RWPE2 (cell line): Measurements from ENCODE around the gene NTRK2.

ENCODE experiments used
- ATAC-seq: fragments of 200-7000 bp; cut with Tn5 transposase; 3 replicates; pipeline ENCODE4 v1.9.1; 2021; ENCODE audit warnings: low read depth
- DNase-seq: peaks from one replicate; pipeline ENCODE4 v3.0.0-alpha.2; 2020; ENCODE audit warnings: low spot score
- H3K27ac ChIP-seq: fragments of 450-650 bp; 2 replicates; pipeline ENCODE4 v1.5.1; 2017; ENCODE audit warnings: mild to moderate bottlenecking; ENCODE audit not compliant: poor library complexity, severe bottlenecking
- H3K27me3 ChIP-seq: fragments of 250-450 bp; sonication (Bioruptor Pico); 2 replicates; pipeline ENCODE4 v1.5.1; 2021; ENCODE audit warnings: mild to moderate bottlenecking, moderate library complexity; ENCODE audit not compliant: insufficient read depth, poor library complexity, severe bottlenecking
- H3K36me3 ChIP-seq: fragments of 250-450 bp; sonication (Bioruptor Pico); 2 replicates; pipeline ENCODE4 v1.5.1; 2020; ENCODE audit warnings: low read depth, mild to moderate bottlenecking, moderate library complexity
- H3K4me1 ChIP-seq: fragments of 250-450 bp; sonication (Bioruptor Pico); 2 replicates; pipeline ENCODE4 v1.5.1; 2021; ENCODE audit warnings: mild to moderate bottlenecking, moderate library complexity; ENCODE audit not compliant: insufficient read depth, poor library complexity, severe bottlenecking
- H3K4me3 ChIP-seq: fragments of 250-450 bp; sonication (Bioruptor Pico); 2 replicates; pipeline ENCODE4 v1.5.1; 2021; ENCODE audit warnings: mild to moderate bottlenecking, moderate library complexity; ENCODE audit not compliant: severe bottlenecking
- H3K9me3 ChIP-seq: fragments of 250-450 bp; sonication (Bioruptor Pico); 2 replicates; pipeline ENCODE4 v1.5.1; 2021; ENCODE audit warnings: mild to moderate bottlenecking, moderate library complexity; ENCODE audit not compliant: severe bottlenecking
- TF ChIP-seq, protein P1 (sequence below): fragments of 450-650 bp; IDR thresholded peaks from one replicate; pipeline ENCODE4 v1.5.1; 2017; ENCODE audit warnings: mild to moderate bottlenecking, moderate library complexity; ENCODE audit not compliant: poor library complexity, severe bottlenecking

Gene NTRK2

DNA sequence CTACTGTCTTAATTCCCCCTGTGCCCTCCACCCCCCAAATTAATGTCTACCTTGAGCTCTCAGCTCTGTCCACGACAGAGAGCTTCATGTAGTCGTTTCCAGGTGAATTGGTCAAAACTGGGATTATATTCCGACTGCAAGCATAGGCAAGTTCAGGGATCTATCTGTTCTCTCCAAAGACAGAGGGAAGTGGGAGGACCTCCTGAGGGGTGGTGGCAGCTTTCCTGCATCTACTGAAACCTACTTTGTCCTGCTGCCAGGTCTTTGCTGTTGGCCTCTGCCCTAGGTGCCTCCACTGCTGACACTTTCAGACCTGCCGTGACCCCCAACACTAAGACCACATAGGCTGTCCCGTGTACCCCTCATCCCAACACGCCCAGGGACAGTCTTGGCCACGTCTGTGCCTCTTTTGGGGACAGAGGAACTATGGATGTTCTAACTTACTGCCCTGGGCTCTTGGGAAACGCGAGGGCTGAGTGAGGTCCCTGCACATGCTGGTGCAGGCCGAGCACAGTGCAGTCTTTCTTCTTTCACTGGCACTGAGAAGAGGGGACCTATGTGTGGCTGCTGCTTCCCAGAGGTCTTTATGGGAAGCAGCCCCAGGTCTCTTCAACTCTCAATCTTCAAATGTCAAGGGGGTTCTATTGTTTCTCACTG lies 125.6 kb downstream of the NTRK2 start:
- Histone ChIP-seq H3K4me1 (no peaks in the 10 kb centered on the region), H3K27me3 (no peaks in the 10 kb centered on the region), H3K36me3 (no peaks in the 10 kb centered on the region), H3K27ac (no peak overlapping the region), H3K4me3 (no peak overlapping the region), H3K9me3 (no peaks in the 10 kb centered on the region)
- no peak for ATAC-seq
- DNase-seq: no peak
- TF ChIP-seq, protein P1, sequence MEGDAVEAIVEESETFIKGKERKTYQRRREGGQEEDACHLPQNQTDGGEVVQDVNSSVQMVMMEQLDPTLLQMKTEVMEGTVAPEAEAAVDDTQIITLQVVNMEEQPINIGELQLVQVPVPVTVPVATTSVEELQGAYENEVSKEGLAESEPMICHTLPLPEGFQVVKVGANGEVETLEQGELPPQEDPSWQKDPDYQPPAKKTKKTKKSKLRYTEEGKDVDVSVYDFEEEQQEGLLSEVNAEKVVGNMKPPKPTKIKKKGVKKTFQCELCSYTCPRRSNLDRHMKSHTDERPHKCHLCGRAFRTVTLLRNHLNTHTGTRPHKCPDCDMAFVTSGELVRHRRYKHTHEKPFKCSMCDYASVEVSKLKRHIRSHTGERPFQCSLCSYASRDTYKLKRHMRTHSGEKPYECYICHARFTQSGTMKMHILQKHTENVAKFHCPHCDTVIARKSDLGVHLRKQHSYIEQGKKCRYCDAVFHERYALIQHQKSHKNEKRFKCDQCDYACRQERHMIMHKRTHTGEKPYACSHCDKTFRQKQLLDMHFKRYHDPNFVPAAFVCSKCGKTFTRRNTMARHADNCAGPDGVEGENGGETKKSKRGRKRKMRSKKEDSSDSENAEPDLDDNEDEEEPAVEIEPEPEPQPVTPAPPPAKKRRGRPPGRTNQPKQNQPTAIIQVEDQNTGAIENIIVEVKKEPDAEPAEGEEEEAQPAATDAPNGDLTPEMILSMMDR: no peak

DNA sequence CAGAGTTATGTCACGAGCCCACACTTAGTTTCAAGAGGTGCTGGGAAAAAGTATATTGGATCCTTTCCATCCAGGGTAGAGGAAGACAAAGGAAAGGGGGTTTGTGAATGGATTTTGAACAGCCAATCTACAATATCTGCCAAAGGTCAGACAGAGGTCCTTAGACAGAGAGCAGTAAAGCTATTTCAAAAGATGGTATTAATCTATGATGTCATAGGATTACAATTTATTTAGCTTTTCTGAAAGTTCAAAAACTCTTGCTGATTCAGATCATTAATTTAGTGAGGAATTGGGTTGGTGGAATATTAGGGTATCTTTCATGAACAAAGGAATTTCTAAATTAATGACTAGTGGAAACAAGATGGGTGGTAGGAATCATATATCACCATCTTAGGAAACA lies 126.9 kb downstream of the NTRK2 start:
- DNase-seq (no peak), ATAC-seq (no peak)
- TF ChIP-seq, protein P1: no peak
- Histone ChIP-seq H3K4me3 (no peak overlapping the region), H3K9me3 (no peaks in the 10 kb centered on the region), H3K27ac (no peak overlapping the region), H3K36me3 (no peaks in the 10 kb centered on the region), H3K27me3 (no peaks in the 10 kb centered on the region), H3K4me1 (no peaks in the 10 kb centered on the region)

DNA sequence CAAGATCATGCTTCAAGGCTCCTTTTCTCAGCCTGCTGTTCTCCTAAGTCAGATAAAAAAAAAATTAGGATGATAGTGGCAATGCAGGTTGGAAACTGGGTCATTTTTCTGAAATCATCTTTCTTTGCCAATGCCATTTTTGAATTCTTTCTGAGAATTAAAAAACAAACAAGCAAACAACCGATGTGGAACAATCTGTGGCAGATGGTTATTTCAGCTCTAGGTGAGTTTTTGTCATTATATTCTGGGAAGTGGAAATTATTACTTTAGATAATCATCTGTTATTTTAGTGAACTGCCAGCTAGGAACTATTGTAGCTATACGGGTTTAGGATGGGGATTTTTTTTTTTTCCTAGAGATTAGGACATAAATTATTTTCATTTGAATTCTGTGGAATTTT lies 129.7 kb downstream of the NTRK2 start:
- H3K4me1 ChIP-seq: no peaks in the 10 kb centered on the region
- H3K36me3 ChIP-seq: no peaks in the 10 kb centered on the region
- TF ChIP-seq, protein P1: no peak
- H3K4me3 ChIP-seq: no peak overlapping the region
- no peak for DNase-seq
- H3K27me3 ChIP-seq: no peaks in the 10 kb centered on the region
- no peaks in the 10 kb centered on the region for H3K9me3 ChIP-seq
- no peak for ATAC-seq
- no peak overlapping the region for H3K27ac ChIP-seq

DNA sequence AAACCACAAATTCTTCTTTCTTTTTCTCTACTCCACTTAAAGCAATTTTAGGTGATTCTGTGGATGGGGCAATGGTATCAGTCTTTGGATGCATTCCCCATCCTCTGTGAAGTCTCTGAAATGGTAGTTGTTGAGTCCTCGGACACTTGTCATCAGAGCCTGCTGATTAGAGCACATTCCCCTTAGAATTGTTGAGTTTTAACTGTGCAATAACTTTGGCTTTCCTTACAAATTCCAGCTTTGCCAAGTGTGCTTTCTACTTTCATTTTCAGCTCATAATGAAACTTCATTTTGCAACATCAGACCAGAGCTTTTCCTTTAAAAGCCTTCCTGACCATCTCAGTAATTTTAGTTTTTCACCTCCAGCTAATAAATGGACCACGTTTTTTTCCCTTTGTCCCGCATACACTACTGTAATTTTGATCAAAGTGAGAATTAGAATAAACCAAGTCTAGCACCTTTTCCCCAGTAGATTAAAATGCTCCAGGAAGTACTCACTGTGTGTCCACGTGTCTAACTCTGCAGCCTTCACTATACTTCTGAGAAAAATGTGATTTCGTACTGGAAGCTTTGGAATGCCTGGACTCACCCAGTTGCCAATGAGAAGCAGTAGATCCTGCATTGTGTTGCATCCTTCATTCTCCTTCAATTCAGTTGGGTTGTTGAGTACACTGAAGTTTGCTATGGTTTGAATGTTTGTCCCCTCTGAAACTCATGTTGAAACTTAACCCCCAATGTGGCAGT lies 135.6 kb downstream of the NTRK2 start:
- H3K4me3 ChIP-seq: no peak overlapping the region
- DNase-seq: no peak
- H3K36me3 ChIP-seq: no peaks in the 10 kb centered on the region
- H3K27ac ChIP-seq: no peak overlapping the region
- no peaks in the 10 kb centered on the region for H3K4me1 ChIP-seq
- TF ChIP-seq, protein P1: no peak
- H3K27me3 ChIP-seq: no peaks in the 10 kb centered on the region
- no peaks in the 10 kb centered on the region for H3K9me3 ChIP-seq
- no peak for ATAC-seq

DNA sequence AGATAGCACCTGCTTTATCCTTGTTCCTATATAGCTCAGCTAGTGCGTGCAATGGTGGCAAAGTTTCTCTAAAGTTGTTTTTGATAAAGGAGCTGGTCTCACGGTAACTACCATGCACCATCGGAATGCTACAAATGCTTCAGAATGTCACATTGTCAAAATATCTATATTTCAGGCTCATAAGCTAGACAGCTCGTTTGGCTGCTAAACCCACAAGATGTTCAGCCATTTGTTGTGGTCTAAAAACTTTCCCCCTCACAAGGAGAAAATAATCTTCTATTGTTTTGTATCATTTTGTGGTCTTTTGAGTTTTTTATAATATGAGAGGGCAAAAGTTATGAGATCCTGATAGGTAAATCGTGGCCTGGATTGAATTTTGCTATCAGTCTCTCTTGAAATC lies 137.9 kb downstream of the NTRK2 start:
- Histone ChIP-seq H3K27ac (no peak overlapping the region), H3K4me1 (no peaks in the 10 kb centered on the region), H3K27me3 (no peaks in the 10 kb centered on the region), H3K36me3 (no peaks in the 10 kb centered on the region), H3K9me3 (no peaks in the 10 kb centered on the region), H3K4me3 (no peak overlapping the region)
- TF ChIP-seq, protein P1: no peak
- DNase-seq: no peak
- no peak for ATAC-seq
